Endodermal cell (in vitro differentiated cells): Measurements from ENCODE around the gene SRSF10. TPM values are rescaled to one million over a fixed set of nuclear protein-coding genes. Genes with fewer than 3 reads are reported as not detected.
A peak's percentile ranks its signal among the peaks of the same experiment; 100 is the strongest.

Experiments used
- DNase-seq: peaks from one replicate; pipeline ENCODE4 v3.0.0-alpha.2; 2017
- H3K27ac ChIP-seq: 2 replicates; pipeline ENCODE4 v1.5.1; 2013; ENCODE audit warnings: mild to moderate bottlenecking, low read depth, low read length, moderate library complexity
- H3K27me3 ChIP-seq: 2 replicates; pipeline ENCODE4 v1.6.1; 2013; ENCODE audit warnings: mild to moderate bottlenecking, low read length, moderate library complexity; ENCODE audit not compliant: insufficient read depth, control insufficient read depth, poor library complexity, severe bottlenecking
- H3K36me3 ChIP-seq: 2 replicates; pipeline ENCODE4 v1.7.0; 2013; ENCODE audit warnings: mild to moderate bottlenecking, low read length, moderate library complexity; ENCODE audit not compliant: control insufficient read depth, insufficient read depth
- H3K4me1 ChIP-seq: one replicate; pipeline ENCODE4 v1.7.0; 2013; ENCODE audit warnings: low read length; ENCODE audit not compliant: control insufficient read depth, insufficient read depth
- H3K4me3 ChIP-seq: 2 replicates; pipeline ENCODE4 v1.5.1; 2013; ENCODE audit warnings: mild to moderate bottlenecking, low read length, moderate library complexity
- H3K9ac ChIP-seq: 2 replicates; pipeline ENCODE4 v1.6.1; 2013; ENCODE audit warnings: mild to moderate bottlenecking, low read length, moderate library complexity; ENCODE audit not compliant: poor library complexity, severe bottlenecking; ENCODE audit errors: extremely low read depth
- H3K9me3 ChIP-seq: 2 replicates; pipeline ENCODE4 v1.6.1; 2013; ENCODE audit warnings: mild to moderate bottlenecking, low read length, moderate library complexity; ENCODE audit not compliant: control insufficient read depth
- H3K27ac Mint-ChIP-seq: 2 replicates; pipeline ENCODE4 v1.8.0; 2020; ENCODE audit warnings: mixed read lengths
- H3K27me3 Mint-ChIP-seq: 2 replicates; pipeline ENCODE4 v1.8.0; 2021; ENCODE audit warnings: mild to moderate bottlenecking, mixed read lengths; ENCODE audit not compliant: insufficient read depth
- H3K36me3 Mint-ChIP-seq: 2 replicates; pipeline ENCODE4 v1.8.0; 2020; ENCODE audit warnings: low read depth, mixed read lengths
- H3K4me1 Mint-ChIP-seq: 2 replicates; pipeline ENCODE4 v1.8.0; 2020; ENCODE audit warnings: mixed read lengths
- H3K4me3 Mint-ChIP-seq: 2 replicates; pipeline ENCODE4 v1.8.0; 2020; ENCODE audit warnings: mild to moderate bottlenecking, moderate library complexity, mixed read lengths
- H3K9me3 Mint-ChIP-seq: 2 replicates; pipeline ENCODE4 v1.8.0; 2020; ENCODE audit warnings: mild to moderate bottlenecking, mixed read lengths
- WGBS, 2 experiments: methylation state at CpG; one replicate each; pipeline versions ENCODE4 v1.1.5 to v1.1.7; 2013; ENCODE audit warnings: missing lambda C conversion rate in 2 of 2, mixed read lengths in 1 of 2; ENCODE audit not compliant: insufficient coverage in 1 of 2, insufficient read length in 1 of 2; 5-methylcytosine and 5-hydroxymethylcytosine counted together
- total RNA-seq, 2 donors: library from RNA; stranded (reverse); fragmentation: NEBNext Ultra II Directional in 1 of 2; extraction: Animal tissue kit (Norgen Biotek cat#: 25700) in 1 of 2; gene quantifications; 2 replicates in 1 of 2; 3 replicates in 1 of 2; pipeline ENCODE4 v1.2.1, GENCODE V29; 2021
- TF ChIP-seq, protein P1 (sequence below): fragments of 200-600 bp; sonication (generic); conservative IDR thresholded peaks from 2 replicates; pipeline ENCODE4 v1.5.0; 2021; ENCODE audit warnings: antibody characterized with exemption, mild to moderate bottlenecking

Gene SRSF10
- total RNA-seq, 2 donors from 2014 or later: 162 to 170 TPM

DNA sequence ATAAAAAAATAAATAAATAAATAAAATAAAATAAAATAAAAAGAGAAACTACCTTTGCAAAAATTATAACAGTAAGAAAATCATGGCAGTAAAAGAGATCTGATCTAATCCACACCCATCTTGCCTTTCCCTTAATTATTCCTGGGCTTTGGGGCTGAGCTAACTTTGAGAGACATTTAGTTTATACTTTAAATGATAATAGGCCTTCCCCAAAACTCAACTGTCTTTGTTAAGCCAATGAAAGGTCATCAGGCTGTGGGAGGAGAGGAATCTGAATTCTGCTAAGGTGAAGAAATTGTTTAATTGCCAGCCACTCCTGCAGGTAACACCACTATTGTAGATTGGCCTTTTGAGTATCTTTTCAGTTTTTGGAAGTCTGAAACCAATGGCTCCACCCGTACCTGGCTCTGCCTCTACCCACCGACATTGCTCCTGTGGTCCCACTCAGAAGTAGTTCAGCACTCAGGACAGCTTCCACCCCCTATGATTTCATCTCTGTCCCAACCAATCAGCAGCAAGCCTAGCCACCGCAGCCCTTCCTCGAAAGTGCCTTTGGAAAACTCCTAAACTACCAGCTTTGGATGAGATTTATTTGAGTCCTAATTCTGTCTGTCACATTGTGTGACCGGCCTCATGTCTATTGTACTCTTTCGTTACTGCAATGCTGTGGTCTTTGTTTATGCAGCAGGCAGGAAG, 43.5 kb downstream of the SRSF10 start:
- TF ChIP-seq, protein P1, sequence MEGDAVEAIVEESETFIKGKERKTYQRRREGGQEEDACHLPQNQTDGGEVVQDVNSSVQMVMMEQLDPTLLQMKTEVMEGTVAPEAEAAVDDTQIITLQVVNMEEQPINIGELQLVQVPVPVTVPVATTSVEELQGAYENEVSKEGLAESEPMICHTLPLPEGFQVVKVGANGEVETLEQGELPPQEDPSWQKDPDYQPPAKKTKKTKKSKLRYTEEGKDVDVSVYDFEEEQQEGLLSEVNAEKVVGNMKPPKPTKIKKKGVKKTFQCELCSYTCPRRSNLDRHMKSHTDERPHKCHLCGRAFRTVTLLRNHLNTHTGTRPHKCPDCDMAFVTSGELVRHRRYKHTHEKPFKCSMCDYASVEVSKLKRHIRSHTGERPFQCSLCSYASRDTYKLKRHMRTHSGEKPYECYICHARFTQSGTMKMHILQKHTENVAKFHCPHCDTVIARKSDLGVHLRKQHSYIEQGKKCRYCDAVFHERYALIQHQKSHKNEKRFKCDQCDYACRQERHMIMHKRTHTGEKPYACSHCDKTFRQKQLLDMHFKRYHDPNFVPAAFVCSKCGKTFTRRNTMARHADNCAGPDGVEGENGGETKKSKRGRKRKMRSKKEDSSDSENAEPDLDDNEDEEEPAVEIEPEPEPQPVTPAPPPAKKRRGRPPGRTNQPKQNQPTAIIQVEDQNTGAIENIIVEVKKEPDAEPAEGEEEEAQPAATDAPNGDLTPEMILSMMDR: no peak
- Histone ChIP-seq H3K4me1 (no peaks in the 10 kb centered on the region), H3K27me3 (no peaks in the 10 kb centered on the region), H3K9me3 (no peaks in the 10 kb centered on the region), H3K27ac (no peak overlapping the region), H3K36me3 (no peaks in the 10 kb centered on the region), H3K9ac (no peak overlapping the region), H3K4me3 (no peak overlapping the region)
- peak; percentile 84 for DNase-seq
- Mint-ChIP-seq H3K36me3 (no peaks in the 10 kb centered on the region), H3K4me3 (no peak overlapping the region), H3K27me3 (no peaks in the 10 kb centered on the region), H3K27ac (no peak overlapping the region), H3K9me3 (peaks cover 7% of the 10 kb centered on the region), H3K4me1 (no peaks in the 10 kb centered on the region)
- 36 to 39% methylated on average over 6 of the region's 6 CpGs for WGBS, 2 experiments

DNA sequence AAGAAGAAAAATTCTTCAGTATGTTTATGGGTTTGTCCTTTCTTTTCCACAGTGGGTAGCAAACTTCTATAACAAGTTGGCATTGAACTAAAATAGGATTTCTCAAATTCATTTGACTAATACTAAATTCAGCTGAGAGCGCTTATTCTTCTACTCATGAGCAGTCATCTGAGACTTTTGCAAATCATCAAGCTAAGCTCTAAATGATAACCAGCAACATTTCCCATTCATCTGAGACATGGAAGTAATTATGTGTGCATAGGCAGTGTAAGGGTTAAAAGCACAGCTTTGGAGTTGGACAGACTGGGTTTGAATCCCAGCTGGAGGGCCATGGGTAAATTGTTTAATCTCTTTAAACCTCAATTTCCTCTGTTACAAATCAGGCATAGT, 48.6 kb downstream of the SRSF10 start:
- Histone ChIP-seq H3K9ac (no peak overlapping the region), H3K4me3 (no peak overlapping the region), H3K9me3 (no peaks in the 10 kb centered on the region), H3K4me1 (no peaks in the 10 kb centered on the region), H3K27me3 (no peaks in the 10 kb centered on the region), H3K36me3 (no peaks in the 10 kb centered on the region), H3K27ac (no peak overlapping the region)
- no peak overlapping the region for H3K4me3 Mint-ChIP-seq
- H3K36me3 Mint-ChIP-seq: no peaks in the 10 kb centered on the region
- H3K27me3 Mint-ChIP-seq: no peaks in the 10 kb centered on the region
- no peak for DNase-seq
- H3K9me3 Mint-ChIP-seq: peaks cover 4% of the 10 kb centered on the region
- H3K27ac Mint-ChIP-seq: no peak overlapping the region
- 93 to 100% methylated on average over 1 of the region's 1 CpG for WGBS, 2 experiments
- TF ChIP-seq, protein P1: no peak
- H3K4me1 Mint-ChIP-seq: no peaks in the 10 kb centered on the region

DNA sequence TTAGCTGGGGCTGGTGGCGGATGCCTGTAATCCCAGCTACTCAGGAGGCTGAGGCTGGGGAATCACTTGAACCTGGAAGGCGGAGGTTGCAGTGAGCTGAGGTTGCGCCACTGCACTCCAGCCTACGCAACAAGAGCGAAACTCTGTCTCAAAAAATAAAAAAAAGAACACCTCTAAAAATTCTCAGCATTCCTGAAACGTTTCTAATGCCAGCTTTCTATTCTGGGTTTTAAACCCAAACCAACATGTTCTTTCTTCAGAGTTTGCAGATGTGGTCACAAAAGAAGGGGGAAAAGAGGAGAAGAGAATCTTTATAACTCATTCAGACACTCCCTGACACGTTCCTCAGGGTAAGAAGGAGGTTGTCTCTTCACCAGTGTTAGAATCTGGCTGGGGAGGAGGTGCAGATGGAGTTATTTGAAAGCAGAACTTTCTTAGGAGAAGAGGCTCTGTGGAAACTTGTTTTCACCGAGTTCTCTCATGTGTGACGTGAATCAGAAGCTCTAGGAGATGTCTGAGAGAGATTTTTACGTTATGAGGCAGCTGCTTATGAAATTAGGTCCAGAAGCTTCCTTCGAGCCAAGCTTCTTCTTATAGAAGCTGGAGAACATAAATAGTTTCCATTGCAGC, 49.2 kb downstream of the SRSF10 start:
- no peak overlapping the region for H3K27ac Mint-ChIP-seq
- no peak overlapping the region for H3K4me3 Mint-ChIP-seq
- no peaks in the 10 kb centered on the region for H3K9me3 ChIP-seq
- H3K36me3 ChIP-seq: no peaks in the 10 kb centered on the region
- H3K36me3 Mint-ChIP-seq: no peaks in the 10 kb centered on the region
- 81 to 92% methylated on average over 6 to 11 of the region's 11 CpGs for WGBS, 2 experiments
- DNase-seq: no peak
- H3K9me3 Mint-ChIP-seq: peaks cover 4% of the 10 kb centered on the region
- H3K4me3 ChIP-seq: no peak overlapping the region
- H3K9ac ChIP-seq: no peak overlapping the region
- no peaks in the 10 kb centered on the region for H3K4me1 ChIP-seq
- TF ChIP-seq, protein P1: no peak
- H3K4me1 Mint-ChIP-seq: no peaks in the 10 kb centered on the region
- H3K27me3 Mint-ChIP-seq: no peaks in the 10 kb centered on the region
- H3K27ac ChIP-seq: no peak overlapping the region
- H3K27me3 ChIP-seq: no peaks in the 10 kb centered on the region
